ENCODE data around the gene MRTFA.

GRCh38 chr22:40636380-40637182 lies at the start of gene MRTFA:
- TF ChIP-seq CTCF (IDR thresholded peaks at IDR 0.05) (no peak), ZFX (IDR thresholded peaks at IDR 0.05; ENCODE audit: borderline replicate concordance) (no peak)

All from 22Rv1 (cell line).